ENCODE measurements around the gene CDC7. TPM values are rescaled to one million over a fixed set of nuclear protein-coding genes. Genes with fewer than 3 reads are reported as not detected.

Gene CDC7
- total RNA-seq, 1 donor from 2014 or later, result 21.3 TPM

GRCh38 chr1:91476533-91477217 lies 24.0 kb upstream of the CDC7 start:
- Mint-ChIP-seq H3K9me3 (ENCODE audit: unreplicated experiment) (no peaks in the 10 kb centered on the region), H3K4me1 (ENCODE audit: unreplicated experiment) (peaks cover 21% of the 10 kb centered on the region), H3K36me3 (ENCODE audit: low read depth, unreplicated experiment) (no peaks in the 10 kb centered on the region), H3K27me3 (ENCODE audit: unreplicated experiment) (peaks cover 2% of the 10 kb centered on the region), H3K4me3 (ENCODE audit: unreplicated experiment) (no peak overlapping the region), H3K27ac (ENCODE audit: unreplicated experiment) (no peak overlapping the region)
- no peak for DNase-seq (ENCODE audit: low spot score)
- TF ChIP-seq CTCF (IDR thresholded peaks at IDR 0.05; ENCODE audit: unreplicated experiment), result no peak

- no peaks in the 10 kb centered on the region for H3K4me1 Mint-ChIP-seq (ENCODE audit: unreplicated experiment)
Measured at GRCh38 chr1:91487469-91487868, 13.2 kb upstream of the CDC7 start.

GRCh38 chr1:91490501-91490900 lies 10.2 kb upstream of the CDC7 start:
- TF ChIP-seq CTCF (IDR thresholded peaks at IDR 0.05; ENCODE audit: unreplicated experiment), result no peak

More at GRCh38 chr1:91487469-91487868, 13.2 kb upstream of the CDC7 start:
- H3K9me3 Mint-ChIP-seq (ENCODE audit: unreplicated experiment), result no peaks in the 10 kb centered on the region
- H3K36me3 Mint-ChIP-seq (ENCODE audit: low read depth, unreplicated experiment), result peaks cover 4% of the 10 kb centered on the region
- H3K4me3 Mint-ChIP-seq (ENCODE audit: unreplicated experiment), result no peak overlapping the region
- DNase-seq (ENCODE audit: low spot score), result no peak
- H3K27me3 Mint-ChIP-seq (ENCODE audit: unreplicated experiment), result no peaks in the 10 kb centered on the region
- H3K27ac Mint-ChIP-seq (ENCODE audit: unreplicated experiment), result no peak overlapping the region
- no peak for TF ChIP-seq CTCF (IDR thresholded peaks at IDR 0.05; ENCODE audit: unreplicated experiment)

GRCh38 chr1:91498035-91498434 lies 2.6 kb upstream of the CDC7 start:
- peaks cover 1% of the 10 kb centered on the region for H3K27me3 Mint-ChIP-seq (ENCODE audit: unreplicated experiment)
- no peak overlapping the region for H3K4me3 Mint-ChIP-seq (ENCODE audit: unreplicated experiment)
- H3K9me3 Mint-ChIP-seq (ENCODE audit: unreplicated experiment), result no peaks in the 10 kb centered on the region
- no peak for DNase-seq (ENCODE audit: low spot score)
- TF ChIP-seq CTCF (IDR thresholded peaks at IDR 0.05; ENCODE audit: unreplicated experiment), result no peak
- H3K36me3 Mint-ChIP-seq (ENCODE audit: low read depth, unreplicated experiment), result no peaks in the 10 kb centered on the region
- H3K27ac Mint-ChIP-seq (ENCODE audit: unreplicated experiment), result no peak overlapping the region
- peaks cover 13% of the 10 kb centered on the region for H3K4me1 Mint-ChIP-seq (ENCODE audit: unreplicated experiment)

More at GRCh38 chr1:91490501-91490900, 10.2 kb upstream of the CDC7 start:
- H3K9me3 Mint-ChIP-seq (ENCODE audit: unreplicated experiment), result no peaks in the 10 kb centered on the region
- no peaks in the 10 kb centered on the region for H3K36me3 Mint-ChIP-seq (ENCODE audit: low read depth, unreplicated experiment)
- no peak overlapping the region for H3K27ac Mint-ChIP-seq (ENCODE audit: unreplicated experiment)
- H3K27me3 Mint-ChIP-seq (ENCODE audit: unreplicated experiment), result peaks cover 1% of the 10 kb centered on the region
- H3K4me1 Mint-ChIP-seq (ENCODE audit: unreplicated experiment), result no peaks in the 10 kb centered on the region
- no peak overlapping the region for H3K4me3 Mint-ChIP-seq (ENCODE audit: unreplicated experiment)
- no peak for DNase-seq (ENCODE audit: low spot score)

GRCh38 chr1:91498498-91499245 lies 2.0 kb upstream of the CDC7 start:
- Mint-ChIP-seq H3K27ac (ENCODE audit: unreplicated experiment) (no peak overlapping the region), H3K36me3 (ENCODE audit: low read depth, unreplicated experiment) (no peaks in the 10 kb centered on the region), H3K4me3 (ENCODE audit: unreplicated experiment) (no peak overlapping the region), H3K4me1 (ENCODE audit: unreplicated experiment) (peaks cover 13% of the 10 kb centered on the region), H3K9me3 (ENCODE audit: unreplicated experiment) (no peaks in the 10 kb centered on the region), H3K27me3 (ENCODE audit: unreplicated experiment) (peaks cover 1% of the 10 kb centered on the region)
- DNase-seq (ENCODE audit: low spot score), result no peak
- TF ChIP-seq CTCF (IDR thresholded peaks at IDR 0.05; ENCODE audit: unreplicated experiment), result no peak
